SK-N-SH (cell line): ENCODE data around the gene OR52L1. TPM values are rescaled to one million over a fixed set of nuclear protein-coding genes. Genes with fewer than 3 reads are reported as not detected.
"Not testable (repeated sequence)": the region's sequence is repeated elsewhere in the genome, so short reads cannot be mapped to it uniquely, and the experiment has no call there.

Experiments
- CTCF ChIA-PET: fragments of 300-600, 350-600 bp; formaldehyde crosslinking; extraction: SDS; loops from one replicate; lab custom pipeline; 2021; lab: Yijun Ruan, JAX
- POLR2A ChIA-PET: fragments of 350-600 bp; sonication (Branson Sonifier 250); formaldehyde crosslinking; extraction: SDS; loops from one replicate; lab custom pipeline; 2020; ENCODE audit warnings: antibody characterized with exemption, inconsistent platforms; lab: Yijun Ruan, JAX
- DNase-seq: peaks from one replicate; pipeline ENCODE4 v3.0.0; 2012
- H2AFZ ChIP-seq: fragments of 200-600 bp; sonication (generic); 2 replicates; pipeline ENCODE4 v1.8.1; 2016; ENCODE audit warnings: antibody characterized with exemption, mild to moderate bottlenecking, low read depth
- H3F3A ChIP-seq: fragments of 200-600 bp; sonication (generic); replicated peaks from 2 replicates; pipeline ENCODE3; 2016; ENCODE audit warnings: antibody characterized with exemption, mild to moderate bottlenecking; ENCODE audit not compliant: insufficient read depth
- H3K27ac ChIP-seq, 2 experiments: fragments of 200-500 bp in 1 of 2; fragments of 200-600 bp in 1 of 2; sonication (Bioruptor generic) in 1 of 2; sonication (generic), shearing (Covaris generic) in 1 of 2; 2 replicates each; pipeline versions ENCODE4 v1.5.1 to v1.6.1; 2014 to 2016; ENCODE audit warnings: low read depth in 2 of 2, inconsistent platforms in 1 of 2, low read length in 1 of 2, mild to moderate bottlenecking in 1 of 2, mixed read lengths in 1 of 2
- H3K27me3 ChIP-seq: fragments of 200-600 bp; sonication (generic), shearing (Covaris generic); 2 replicates; pipeline ENCODE4 v1.6.1; 2016; ENCODE audit warnings: mixed run types; ENCODE audit not compliant: insufficient read depth
- H3K36me3 ChIP-seq, 2 experiments: fragments of 200-500 bp in 1 of 2; fragments of 200-600 bp in 1 of 2; sonication (Bioruptor generic) in 1 of 2; sonication (generic) in 1 of 2; replicated peaks in 1 of 2; 2 replicates each; pipeline versions ENCODE3 to v1.5.1; 2014 to 2016; ENCODE audit warnings: low read length in 1 of 2, mild to moderate bottlenecking in 1 of 2; ENCODE audit not compliant: insufficient read depth in 2 of 2, control insufficient read depth in 1 of 2
- H3K4me1 ChIP-seq, 2 experiments: fragments of 200-500 bp in 1 of 2; fragments of 200-600 bp in 1 of 2; sonication (Bioruptor generic) in 1 of 2; sonication (generic), shearing (Covaris generic) in 1 of 2; 2 replicates each; pipeline versions ENCODE4 v1.5.1 to v1.6.1; 2014 to 2016; ENCODE audit warnings: low read depth in 1 of 2, low read length in 1 of 2, mixed run types in 1 of 2; ENCODE audit not compliant: insufficient read depth in 2 of 2, control insufficient read depth in 1 of 2
- H3K4me2 ChIP-seq: fragments of 200-600 bp; sonication (generic), shearing (Covaris generic); 2 replicates; pipeline ENCODE4 v1.6.1; 2017; ENCODE audit warnings: mixed run types
- H3K4me3 ChIP-seq, 2 experiments: fragments of 200-500 bp in 1 of 2; fragments of 200-600 bp in 1 of 2; sonication (Bioruptor generic) in 1 of 2; sonication (generic), shearing (Covaris generic) in 1 of 2; 2 replicates each; pipeline versions ENCODE4 v1.5.1 to v1.8.1; 2014 to 2016; ENCODE audit warnings: low read depth in 2 of 2, inconsistent platforms in 1 of 2, low read length in 1 of 2, mild to moderate bottlenecking in 1 of 2, mixed read lengths in 1 of 2, moderate library complexity in 1 of 2
- H3K79me2 ChIP-seq: fragments of 200-600 bp; sonication (generic); 2 replicates; pipeline ENCODE4 v1.8.1; 2017; ENCODE audit warnings: mild to moderate bottlenecking; ENCODE audit not compliant: insufficient read depth
- H3K9ac ChIP-seq: fragments of 200-600 bp; sonication (generic); 2 replicates; pipeline ENCODE4 v1.6.1; 2017; ENCODE audit warnings: mixed run types
- H3K9me2 ChIP-seq: fragments of 200-600 bp; sonication (generic); 2 replicates; pipeline ENCODE4 v1.6.1; 2017; ENCODE audit warnings: mixed run types
- H3K9me3 ChIP-seq: fragments of 200-600 bp; sonication (generic); 2 replicates; pipeline ENCODE4 v1.6.1; 2017; ENCODE audit warnings: mixed run types, mild to moderate bottlenecking, moderate library complexity
- H4K20me1 ChIP-seq: fragments of 200-600 bp; sonication (generic); 2 replicates; pipeline ENCODE4 v1.6.1; 2017; ENCODE audit warnings: mild to moderate bottlenecking, mixed run types; ENCODE audit not compliant: insufficient read depth
- CTCF ChIP-seq: fragments of 200-600 bp; sonication (generic); IDR thresholded peaks from 2 replicates; pipeline ENCODE4 v1.6.1; 2017; ENCODE audit warnings: antibody characterized with exemption, mild to moderate bottlenecking, moderate library complexity
- EP300 ChIP-seq, 2 experiments: IDR thresholded peaks; 2 replicates each; pipeline versions ENCODE4 v1.4.0 to v1.6.1; 2012; ENCODE audit warnings: borderline replicate concordance in 1 of 2, low read depth in 1 of 2, low read length in 1 of 2
- EZH2phosphoT487 ChIP-seq: fragments of 200-600 bp; sonication (generic); IDR thresholded peaks from 2 replicates; pipeline ENCODE4 v1.6.1; 2017; ENCODE audit warnings: low read depth, mixed run types, mild to moderate bottlenecking, antibody characterized with exemption, moderate library complexity, borderline replicate concordance
- FOSL2 ChIP-seq: IDR thresholded peaks from 2 replicates; pipeline ENCODE4 v1.4.0; 2012; ENCODE audit warnings: low read depth, mild to moderate bottlenecking, moderate library complexity, borderline replicate concordance
- FOXJ3 ChIP-seq: sonication (generic); formaldehyde crosslinking; IDR thresholded peaks from 2 replicates; pipeline ENCODE4 v1.5.1; 2020; ENCODE audit warnings: mild to moderate bottlenecking, missing genetic modification reagents
- FOXM1 ChIP-seq: IDR thresholded peaks from 2 replicates; pipeline ENCODE4 v1.4.0; 2012; ENCODE audit warnings: low read depth, mild to moderate bottlenecking
- GABPA ChIP-seq: IDR thresholded peaks from 2 replicates; pipeline ENCODE4 v1.4.0; 2012; ENCODE audit warnings: low read depth, mild to moderate bottlenecking
- GATA2 ChIP-seq: sonication (generic); formaldehyde crosslinking; IDR thresholded peaks from 2 replicates; pipeline ENCODE4 v1.5.0; 2020; ENCODE audit warnings: mild to moderate bottlenecking, missing genetic modification reagents
- IRF3 ChIP-seq: fragments of 150-350 bp; IDR thresholded peaks from 2 replicates; pipeline ENCODE4 v1.6.1; 2016; ENCODE audit warnings: mild to moderate bottlenecking, low read depth, low read length
- MEF2A ChIP-seq: IDR thresholded peaks from 2 replicates; pipeline ENCODE4 v1.4.0; 2012; ENCODE audit warnings: low read depth, borderline replicate concordance
- NFIC ChIP-seq: IDR thresholded peaks from 2 replicates; pipeline ENCODE4 v1.4.0; 2012; ENCODE audit warnings: borderline replicate concordance
- NRF1 ChIP-seq: IDR thresholded peaks from 2 replicates; pipeline ENCODE4 v1.6.1; 2012; ENCODE audit warnings: low read depth, mild to moderate bottlenecking, low read length
- RAD21 ChIP-seq: IDR thresholded peaks from 2 replicates; pipeline ENCODE4 v1.6.1; 2012; ENCODE audit warnings: mild to moderate bottlenecking, low read length
- REST ChIP-seq: IDR thresholded peaks from 2 replicates; pipeline ENCODE4 v1.6.1; 2012; ENCODE audit warnings: mild to moderate bottlenecking, low read depth, low read length, moderate library complexity
- RFX5 ChIP-seq: IDR thresholded peaks from 2 replicates; pipeline ENCODE4 v1.6.1; 2012; ENCODE audit warnings: mild to moderate bottlenecking, improper control_type of control experiment, low read length
- SMC3 ChIP-seq: IDR thresholded peaks from 2 replicates; pipeline ENCODE4 v1.6.1; 2012; ENCODE audit warnings: low read depth, low read length, improper control_type of control experiment
- TAF1 ChIP-seq: IDR thresholded peaks from 2 replicates; pipeline ENCODE4 v1.6.1; 2012; ENCODE audit warnings: low read depth, mild to moderate bottlenecking, low read length, moderate library complexity, borderline replicate concordance
- WGBS: methylation state at CpG from one replicate; pipeline ENCODE4 v1.1.6; 2017; ENCODE audit warnings: low lambda C conversion rate; 5-methylcytosine and 5-hydroxymethylcytosine counted together
- polyA plus RNA-seq, 3 experiments: library from polyadenylated mRNA; depleted of rRNA; stranded (reverse); fragments of >200 nt; gene quantifications; 2 replicates each; pipeline ENCODE4 v1.2.3, GENCODE V29; 2012
- TF ChIP-seq, protein P1 (sequence below): IDR thresholded peaks from 2 replicates; pipeline ENCODE4 v1.4.0; 2012; ENCODE audit warnings: low read depth, borderline replicate concordance

The OR52L1 gene
- polyA plus RNA-seq, 1 of the 3 experiments (the other 2 are of a cell fraction): not detected

GRCh38 chr11:5967708-5968107 lies 19.1 kb downstream of the OR52L1 start (continued):
- no peak for TF ChIP-seq TAF1
- TF ChIP-seq FOXM1: no peak
- no peak for TF ChIP-seq EZH2phosphoT487
- no peak for TF ChIP-seq EP300 (IDR thresholded peaks at IDR 0.05; ENCODE audit: borderline replicate concordance in 1 of 2, low read depth in 1 of 2, low read length in 1 of 2)
- no peak for TF ChIP-seq MEF2A
- TF ChIP-seq GABPA: no peak
- no peak for TF ChIP-seq RAD21
- TF ChIP-seq RFX5: no peak
- no peak for TF ChIP-seq NRF1
- no peak for TF ChIP-seq FOXJ3 (CRISPR knock-in tag)
- no peak for TF ChIP-seq IRF3
- TF ChIP-seq NFIC: no peak

DNA sequence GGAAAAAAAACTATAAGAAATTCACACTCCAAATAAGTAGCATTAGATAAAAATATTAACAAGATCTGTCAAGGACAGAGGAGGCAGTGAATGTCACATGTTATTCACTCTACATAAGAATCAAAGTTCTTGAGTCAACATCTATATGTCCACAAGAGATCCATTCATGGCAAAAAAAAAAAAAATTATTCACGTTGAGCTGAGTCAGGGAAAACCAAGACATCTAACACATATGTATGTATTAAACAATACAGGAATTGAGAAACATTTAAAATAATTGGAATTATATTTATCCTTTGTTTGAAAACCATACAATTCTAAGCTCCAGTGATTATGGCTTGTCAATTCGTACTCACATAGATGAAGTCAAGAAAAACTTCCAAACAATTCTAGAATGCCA lies 19.8 kb downstream of the OR52L1 start:
- Histone ChIP-seq H3K4me2 (no peak overlapping the region), H3K36me3 (no peaks in the 10 kb centered on the region), H3K27me3 (no peaks in the 10 kb centered on the region), H3K27ac (no peak overlapping the region), H2AFZ (no peak overlapping the region), H3K9ac (no peak overlapping the region), H3K79me2 (no peaks in the 10 kb centered on the region), H3K9me3 (no peaks in the 10 kb centered on the region), H3K4me1 (no peaks in the 10 kb centered on the region), H3K9me2 (no peaks in the 10 kb centered on the region), H3F3A (no peaks in the 10 kb centered on the region), H3K4me3 (no peak overlapping the region), H4K20me1 (no peaks in the 10 kb centered on the region)
- ChIA-PET CTCF (no interaction called here), POLR2A (no interaction called here)
- no peak for DNase-seq
- no peak for TF ChIP-seq GATA2 (CRISPR knock-in tag)
- TF ChIP-seq, protein P1, sequence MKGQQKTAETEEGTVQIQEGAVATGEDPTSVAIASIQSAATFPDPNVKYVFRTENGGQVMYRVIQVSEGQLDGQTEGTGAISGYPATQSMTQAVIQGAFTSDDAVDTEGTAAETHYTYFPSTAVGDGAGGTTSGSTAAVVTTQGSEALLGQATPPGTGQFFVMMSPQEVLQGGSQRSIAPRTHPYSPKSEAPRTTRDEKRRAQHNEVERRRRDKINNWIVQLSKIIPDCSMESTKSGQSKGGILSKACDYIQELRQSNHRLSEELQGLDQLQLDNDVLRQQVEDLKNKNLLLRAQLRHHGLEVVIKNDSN: no peak
- TF ChIP-seq NFIC: no peak
- TF ChIP-seq RAD21: no peak
- no peak for TF ChIP-seq FOXJ3 (CRISPR knock-in tag)
- no peak for TF ChIP-seq MEF2A
- no peak for TF ChIP-seq CTCF
- no peak for TF ChIP-seq SMC3
- no peak for TF ChIP-seq REST
- no peak for TF ChIP-seq FOSL2
- WGBS: 0% methylated on average over 2 of the region's 2 CpGs

DNA sequence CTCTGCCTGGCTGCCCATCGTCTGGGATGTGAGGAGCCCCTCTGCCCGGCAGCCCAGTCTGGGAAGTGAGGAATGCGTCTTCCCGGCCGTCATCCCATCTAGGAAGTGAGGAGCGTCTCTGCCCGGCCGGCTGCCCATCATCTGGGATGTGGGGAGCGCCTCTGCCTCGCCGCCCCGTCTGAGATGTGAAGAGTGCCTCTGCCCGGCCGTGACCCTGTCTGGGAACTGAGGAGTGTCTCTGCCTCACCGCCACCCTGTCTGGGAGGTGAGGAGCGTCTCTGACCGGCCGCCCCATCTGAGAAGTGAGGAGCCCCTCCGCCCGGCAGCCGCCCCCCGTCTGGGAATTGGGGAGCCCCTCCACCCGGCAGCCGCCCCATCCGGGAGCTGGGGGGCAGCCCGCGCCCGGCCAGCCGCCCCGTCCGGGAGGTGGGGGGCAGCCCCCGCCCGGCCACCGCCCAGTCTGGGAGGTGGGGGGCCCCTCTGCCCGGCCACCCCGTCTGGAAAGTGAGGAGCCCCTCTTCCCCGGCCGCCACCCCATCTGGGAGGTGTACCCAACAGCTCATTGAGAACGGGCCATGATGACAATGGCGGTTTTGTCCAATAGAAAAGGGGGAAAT lies 26.0 kb downstream of the OR52L1 start:
- H3K27me3 ChIP-seq, H2AFZ ChIP-seq, H3F3A ChIP-seq, H3K9me2 ChIP-seq, H4K20me1 ChIP-seq, POLR2A ChIA-PET, H3K36me3 ChIP-seq, H3K4me3 ChIP-seq, H3K9me3 ChIP-seq, DNase-seq, H3K79me2 ChIP-seq, H3K4me1 ChIP-seq, H3K27ac ChIP-seq, H3K4me2 ChIP-seq, H3K9ac ChIP-seq: not testable (repeated sequence)
- CTCF ChIA-PET: interaction anchor here (1.0 kb wide), 1 partner anchor 494 kb away, joined by 3 read pairs; no protein-coding TSS in a partner anchor
- 30% methylated on average over 9 of the region's 40 CpGs for WGBS
